DND-41 (cell line): ENCODE measurements around the gene IL20RB.

ENCODE experiments used
- ATAC-seq: fragments of 200-7000 bp; cut with Tn5 transposase; 3 replicates; pipeline ENCODE4 v1.9.1; 2021; ENCODE audit warnings: low read depth; ENCODE audit not compliant: insufficient read depth
- DNase-seq: peaks from one replicate; pipeline ENCODE4 v3.0.0-alpha.2; 2020
- H2AFZ ChIP-seq: 2 replicates; pipeline ENCODE4 v1.6.0; 2012; ENCODE audit warnings: low read depth, low read length
- H3K27ac ChIP-seq: 2 replicates; pipeline ENCODE4 v1.5.1; 2012; ENCODE audit warnings: low read length, inconsistent platforms
- H3K27me3 ChIP-seq: fragments of 200-600 bp; sonication (generic); 2 replicates; pipeline ENCODE4 v1.6.0; 2012; ENCODE audit warnings: low read length, mild to moderate bottlenecking, inconsistent platforms; ENCODE audit not compliant: insufficient read depth, poor library complexity
- H3K36me3 ChIP-seq: 2 replicates; pipeline ENCODE4 v1.5.1; 2012; ENCODE audit warnings: low read length, inconsistent platforms; ENCODE audit not compliant: insufficient read depth
- H3K4me1 ChIP-seq: 2 replicates; pipeline ENCODE4 v1.5.1; 2012; ENCODE audit warnings: mild to moderate bottlenecking, low read length; ENCODE audit not compliant: insufficient read depth
- H3K4me2 ChIP-seq: 2 replicates; pipeline ENCODE4 v1.6.0; 2012; ENCODE audit warnings: mild to moderate bottlenecking, moderate library complexity, low read length, inconsistent platforms; ENCODE audit not compliant: insufficient read depth
- H3K4me3 ChIP-seq, 2 experiments: fragments of 200-600 bp in 1 of 2; shearing (Covaris generic) in 1 of 2; 2 replicates each; pipeline ENCODE4 v1.5.1; 2012 to 2016; ENCODE audit warnings: inconsistent platforms in 2 of 2, low read length in 2 of 2, mild to moderate bottlenecking in 2 of 2, low read depth in 1 of 2, moderate library complexity in 1 of 2
- H3K79me2 ChIP-seq: 2 replicates; pipeline ENCODE4 v1.6.0; 2012; ENCODE audit warnings: low read length, inconsistent platforms; ENCODE audit not compliant: insufficient read depth
- H3K9ac ChIP-seq: 2 replicates; pipeline ENCODE4 v1.6.0; 2012; ENCODE audit warnings: low read depth, mild to moderate bottlenecking, inconsistent platforms, low read length, moderate library complexity
- H3K9me3 ChIP-seq: 2 replicates; pipeline ENCODE4 v1.5.1; 2012; ENCODE audit warnings: low read length, moderate library complexity, mild to moderate bottlenecking, inconsistent platforms; ENCODE audit not compliant: insufficient read depth, severe bottlenecking
- H4K20me1 ChIP-seq: 2 replicates; pipeline ENCODE4 v1.6.0; 2012; ENCODE audit warnings: low read length; ENCODE audit not compliant: insufficient read depth
- EZH2 ChIP-seq: IDR thresholded peaks from 3 replicates; pipeline ENCODE4 v1.6.1; 2012; ENCODE audit warnings: borderline replicate concordance, low read depth, mild to moderate bottlenecking, moderate library complexity, low read length, inconsistent platforms; ENCODE audit not compliant: severe bottlenecking
- TF ChIP-seq, protein P1 (sequence below): IDR thresholded peaks from 2 replicates; pipeline ENCODE4 v1.5.1; 2012; ENCODE audit warnings: borderline replicate concordance, low read length, moderate library complexity, mild to moderate bottlenecking; ENCODE audit not compliant: poor library complexity, severe bottlenecking; ENCODE audit errors: extremely low read depth

IL20RB gene

DNA sequence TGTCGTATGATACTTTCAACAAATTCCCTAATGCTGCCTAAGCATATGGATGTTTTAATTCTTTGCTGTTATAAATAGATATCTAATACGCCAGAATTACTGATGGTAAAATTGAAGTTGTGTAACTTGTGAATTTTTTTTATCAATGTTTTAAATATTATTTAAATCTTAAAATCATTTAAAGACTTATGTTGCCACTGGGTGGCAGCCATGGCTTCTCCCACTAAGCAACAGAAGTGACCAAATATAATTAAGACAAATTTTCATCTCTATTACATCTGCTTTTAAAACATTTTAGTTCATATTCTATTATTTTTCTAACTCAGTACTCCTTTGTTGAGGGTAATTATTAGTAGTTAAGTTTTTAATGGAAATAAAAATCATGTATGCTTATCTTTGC, 8.1 kb upstream of the IL20RB start:
- H3K9me3 ChIP-seq, result no peaks in the 10 kb centered on the region
- H3K9ac ChIP-seq, result no peak overlapping the region
- TF ChIP-seq, protein P1, sequence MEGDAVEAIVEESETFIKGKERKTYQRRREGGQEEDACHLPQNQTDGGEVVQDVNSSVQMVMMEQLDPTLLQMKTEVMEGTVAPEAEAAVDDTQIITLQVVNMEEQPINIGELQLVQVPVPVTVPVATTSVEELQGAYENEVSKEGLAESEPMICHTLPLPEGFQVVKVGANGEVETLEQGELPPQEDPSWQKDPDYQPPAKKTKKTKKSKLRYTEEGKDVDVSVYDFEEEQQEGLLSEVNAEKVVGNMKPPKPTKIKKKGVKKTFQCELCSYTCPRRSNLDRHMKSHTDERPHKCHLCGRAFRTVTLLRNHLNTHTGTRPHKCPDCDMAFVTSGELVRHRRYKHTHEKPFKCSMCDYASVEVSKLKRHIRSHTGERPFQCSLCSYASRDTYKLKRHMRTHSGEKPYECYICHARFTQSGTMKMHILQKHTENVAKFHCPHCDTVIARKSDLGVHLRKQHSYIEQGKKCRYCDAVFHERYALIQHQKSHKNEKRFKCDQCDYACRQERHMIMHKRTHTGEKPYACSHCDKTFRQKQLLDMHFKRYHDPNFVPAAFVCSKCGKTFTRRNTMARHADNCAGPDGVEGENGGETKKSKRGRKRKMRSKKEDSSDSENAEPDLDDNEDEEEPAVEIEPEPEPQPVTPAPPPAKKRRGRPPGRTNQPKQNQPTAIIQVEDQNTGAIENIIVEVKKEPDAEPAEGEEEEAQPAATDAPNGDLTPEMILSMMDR, result peak; percentile 16
- TF ChIP-seq EZH2, result no peak
- no peaks in the 10 kb centered on the region; the same call in 1 of the 2 replicates for H4K20me1 ChIP-seq
- no peaks in the 10 kb centered on the region for H3K27me3 ChIP-seq
- peaks cover 12% of the 10 kb centered on the region; the same call in 1 of the 2 replicates for H3K79me2 ChIP-seq
- H3K4me2 ChIP-seq, result no peak overlapping the region
- H3K27ac ChIP-seq, result no peak overlapping the region
- H3K4me1 ChIP-seq, result no peaks in the 10 kb centered on the region
- peaks cover 23% of the 10 kb centered on the region for H3K36me3 ChIP-seq
- no peak overlapping the region for H3K4me3 ChIP-seq
- DNase-seq (no peak), ATAC-seq (no peak)
- H2AFZ ChIP-seq, result no peak overlapping the region

DNA sequence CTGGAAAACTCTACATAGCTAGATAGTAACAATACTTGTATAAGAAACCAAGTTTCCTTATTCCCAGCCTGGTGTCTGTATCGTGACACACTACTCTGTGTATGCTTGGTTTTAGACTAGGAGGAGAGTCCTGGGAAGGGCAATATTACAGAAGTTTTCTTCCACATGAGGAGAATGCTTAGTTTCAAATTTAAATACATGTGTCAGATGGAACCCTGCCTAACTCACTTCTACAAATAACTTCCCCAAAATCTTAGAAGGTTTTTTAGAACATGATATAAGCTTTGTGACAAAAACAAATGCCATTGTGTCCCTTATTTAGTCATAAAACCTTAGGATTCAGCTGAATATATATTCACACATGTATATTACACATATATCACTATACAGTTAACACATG, 7.2 kb upstream of the IL20RB start:
- H3K79me2 ChIP-seq, result 0 out of 2 replicates have a peak, but pooled peaks cover 10% of the 10 kb centered on the region
- H2AFZ ChIP-seq, result no peak overlapping the region
- ATAC-seq (no peak), DNase-seq (no peak)
- TF ChIP-seq, protein P1, result no peak
- no peak for TF ChIP-seq EZH2
- no peaks in the 10 kb centered on the region; the same call in 1 of the 2 replicates for H4K20me1 ChIP-seq
- H3K9me3 ChIP-seq, result no peaks in the 10 kb centered on the region
- H3K4me1 ChIP-seq, result no peaks in the 10 kb centered on the region
- peaks cover 21% of the 10 kb centered on the region for H3K36me3 ChIP-seq
- no peak overlapping the region for H3K4me3 ChIP-seq
- H3K4me2 ChIP-seq, result no peak overlapping the region
- no peak overlapping the region for H3K9ac ChIP-seq
- H3K27ac ChIP-seq, result no peak overlapping the region
- no peaks in the 10 kb centered on the region for H3K27me3 ChIP-seq

- no peaks in the 10 kb centered on the region for H4K20me1 ChIP-seq
- ATAC-seq (no peak), DNase-seq (no peak)
- H3K79me2 ChIP-seq, result no peaks in the 10 kb centered on the region
- no peaks in the 10 kb centered on the region for H3K27me3 ChIP-seq
- peaks cover 10% of the 10 kb centered on the region; the same call in 1 of the 2 replicates for H3K36me3 ChIP-seq
- TF ChIP-seq, protein P1, result no peak
- no peak for TF ChIP-seq EZH2
- H3K4me3 ChIP-seq, result no peak overlapping the region
- no peak overlapping the region for H3K4me2 ChIP-seq
- no peak overlapping the region for H3K27ac ChIP-seq
- H3K4me1 ChIP-seq, result no peaks in the 10 kb centered on the region
- no peak overlapping the region for H2AFZ ChIP-seq
- H3K9me3 ChIP-seq, result no peaks in the 10 kb centered on the region
- no peak overlapping the region for H3K9ac ChIP-seq
These were observed 5.5 kb upstream of the IL20RB start for GRCh38 chr3:136952292-136952691.

- no peaks in the 10 kb centered on the region for H3K79me2 ChIP-seq
- H3K27me3 ChIP-seq, result no peaks in the 10 kb centered on the region
- H3K4me1 ChIP-seq, result no peaks in the 10 kb centered on the region
- H4K20me1 ChIP-seq, result no peaks in the 10 kb centered on the region
- H3K4me2 ChIP-seq, result no peak overlapping the region
- TF ChIP-seq, protein P1, result no peak
- no peak for TF ChIP-seq EZH2
- no peak overlapping the region for H3K27ac ChIP-seq
- no peak overlapping the region for H3K4me3 ChIP-seq
- H2AFZ ChIP-seq, result no peak overlapping the region
- DNase-seq (no peak), ATAC-seq (no peak)
- no peak overlapping the region for H3K9ac ChIP-seq
- peaks cover 7% of the 10 kb centered on the region; the same call in 1 of the 2 replicates for H3K36me3 ChIP-seq
- H3K9me3 ChIP-seq, result no peaks in the 10 kb centered on the region
These were observed 3.5 kb upstream of the IL20RB start for GRCh38 chr3:136954251-136954650.
